ENCODE measurements around the gene TMEM260.
"Not testable (repeated sequence)": the region's sequence is repeated elsewhere in the genome, so short reads cannot be mapped to it uniquely, and the experiment has no call there.

The TMEM260 gene

GRCh38 chr14:56666294-56666693 is 86.7 kb downstream of the TMEM260 start:
- no peak overlapping the region for H3K4me3 ChIP-seq (ENCODE audit: low read length)
- TF ChIP-seq CTCF (IDR thresholded peaks at IDR 0.05; ENCODE audit: insufficient read depth, low read depth, low read length, missing control alignments): no peak
- peak; percentile 81 for DNase-seq (ENCODE audit: low read depth)

- peak; percentile 85 for DNase-seq (ENCODE audit: low read depth)
- H3K4me3 ChIP-seq (ENCODE audit: low read length): no peak overlapping the region
- TF ChIP-seq CTCF (IDR thresholded peaks at IDR 0.05; ENCODE audit: insufficient read depth, low read depth, low read length, missing control alignments): no peak
These were observed 87.1 kb downstream of the TMEM260 start for GRCh38 chr14:56666716-56667115.

- not testable (repeated sequence) for DNase-seq (ENCODE audit: low read depth); H3K4me3 ChIP-seq (ENCODE audit: low read length)
These were observed 87.7 kb downstream of the TMEM260 start for GRCh38 chr14:56667290-56667689.

GRCh38 chr14:56676042-56676441 is 96.4 kb downstream of the TMEM260 start:
- DNase-seq (ENCODE audit: low read depth): peak; percentile 39
- no peak overlapping the region for H3K4me3 ChIP-seq (ENCODE audit: low read length)
- TF ChIP-seq CTCF (IDR thresholded peaks at IDR 0.05; ENCODE audit: insufficient read depth, low read depth, low read length, missing control alignments): no peak

GRCh38 chr14:56678838-56679237 is 99.2 kb downstream of the TMEM260 start:
- H3K4me3 ChIP-seq (ENCODE audit: low read length): no peak overlapping the region
- no peak for TF ChIP-seq CTCF (IDR thresholded peaks at IDR 0.05; ENCODE audit: insufficient read depth, low read depth, low read length, missing control alignments)
- no peak for DNase-seq (ENCODE audit: low read depth)

- DNase-seq (ENCODE audit: low read depth): peak; percentile 7
- no peak for TF ChIP-seq CTCF (IDR thresholded peaks at IDR 0.05; ENCODE audit: insufficient read depth, low read depth, low read length, missing control alignments)
- H3K4me3 ChIP-seq (ENCODE audit: low read length): no peak overlapping the region
These were observed 106.8 kb downstream of the TMEM260 start for GRCh38 chr14:56686416-56686815.

- no peak overlapping the region for H3K4me3 ChIP-seq (ENCODE audit: low read length)
- DNase-seq (ENCODE audit: low read depth): no peak
- TF ChIP-seq CTCF (IDR thresholded peaks at IDR 0.05; ENCODE audit: insufficient read depth, low read depth, low read length, missing control alignments): no peak
These were observed 107.5 kb downstream of the TMEM260 start for GRCh38 chr14:56687123-56687522.

- DNase-seq (ENCODE audit: low read depth): no peak
- no peak for TF ChIP-seq CTCF (IDR thresholded peaks at IDR 0.05; ENCODE audit: insufficient read depth, low read depth, low read length, missing control alignments)
- H3K4me3 ChIP-seq (ENCODE audit: low read length): no peak overlapping the region
These were observed 115.0 kb downstream of the TMEM260 start for GRCh38 chr14:56694609-56695008.

- not testable (repeated sequence) for DNase-seq (ENCODE audit: low read depth); H3K4me3 ChIP-seq (ENCODE audit: low read length)
These were observed 115.6 kb downstream of the TMEM260 start for GRCh38 chr14:56695216-56695615.
